IMR-90 (cell line): Measurements from ENCODE around the gene SLAMF1. TPM values are rescaled to one million over a fixed set of nuclear protein-coding genes. Genes with fewer than 3 reads are reported as not detected.

Source experiments
- ATAC-seq: fragments of 200-7000 bp; cut with Tn5 transposase; 2 replicates; pipeline ENCODE4 v1.9.1; 2020; ENCODE audit warnings: low read depth, mild to moderate bottlenecking, moderate library complexity
- BruUV-seq: library from RNA; stranded (reverse); fragments of 400-500 nt; replicated peaks from 2 replicates; lab custom pipeline; 2021; lab: Mats Ljungman, UMichigan
- CTCF ChIA-PET: fragments of 300-600 bp; formaldehyde crosslinking; extraction: SDS; loops from one replicate; lab custom pipeline; 2021; ENCODE audit warnings: antibody characterized with exemption; lab: Yijun Ruan, JAX
- POLR2A ChIA-PET: fragments of 300-600 bp; sonication (Branson Sonifier 250); formaldehyde crosslinking; loops from one replicate; lab custom pipeline; 2022; ENCODE audit warnings: antibody characterized with exemption; ENCODE audit not compliant: unreplicated experiment; lab: Charles Lee
- DNase-seq: peaks from one replicate; pipeline ENCODE4 v3.0.0; 2013
- H2AFZ ChIP-seq: replicated peaks from 2 replicates; pipeline ENCODE3; 2013; ENCODE audit warnings: low read length, mild to moderate bottlenecking; ENCODE audit not compliant: poor library complexity
- H2AK5ac ChIP-seq: 2 replicates; pipeline ENCODE4 v1.6.1; 2013; ENCODE audit warnings: low read depth, low read length, inconsistent platforms
- H2AK9ac ChIP-seq: replicated peaks from 2 replicates; pipeline ENCODE3; 2013; ENCODE audit warnings: mild to moderate bottlenecking, low read depth, low read length, moderate library complexity; ENCODE audit not compliant: poor library complexity
- H2BK120ac ChIP-seq: 2 replicates; pipeline ENCODE4 v1.6.1; 2013; ENCODE audit warnings: low read depth, low read length, inconsistent platforms
- H2BK15ac ChIP-seq: 3 replicates; pipeline ENCODE4 v1.6.1; 2013; ENCODE audit warnings: low read depth, low read length, inconsistent platforms
- H2BK20ac ChIP-seq: 2 replicates; pipeline ENCODE4 v1.6.1; 2013; ENCODE audit warnings: low read depth, mild to moderate bottlenecking, inconsistent platforms, low read length, moderate library complexity
- H2BK5ac ChIP-seq: 2 replicates; pipeline ENCODE4 v1.6.1; 2013; ENCODE audit warnings: mild to moderate bottlenecking, low read depth, low read length, inconsistent platforms; ENCODE audit not compliant: poor library complexity, severe bottlenecking
- H3K14ac ChIP-seq: replicated peaks from 2 replicates; pipeline ENCODE4 v1.6.1; 2013; ENCODE audit warnings: low read depth, low read length, inconsistent platforms
- H3K18ac ChIP-seq: 2 replicates; pipeline ENCODE4 v1.6.1; 2013; ENCODE audit warnings: low read depth, low read length, control low read depth
- H3K23ac ChIP-seq: 2 replicates; pipeline ENCODE4 v1.6.1; 2013; ENCODE audit warnings: low read depth, low read length, inconsistent platforms
- H3K27ac ChIP-seq: 2 replicates; pipeline ENCODE4 v1.5.1; 2013; ENCODE audit warnings: mild to moderate bottlenecking, control low read depth, low read length; ENCODE audit not compliant: insufficient read depth
- H3K27me3 ChIP-seq: 2 replicates; pipeline ENCODE4 v1.6.1; 2013; ENCODE audit warnings: low read length; ENCODE audit not compliant: control insufficient read depth, insufficient read depth
- H3K36me3 ChIP-seq: 2 replicates; pipeline ENCODE4 v1.6.1; 2013; ENCODE audit warnings: low read length, mixed read lengths; ENCODE audit not compliant: control insufficient read depth, insufficient read depth
- H3K4ac ChIP-seq: 2 replicates; pipeline ENCODE4 v1.6.1; 2013; ENCODE audit warnings: low read depth, low read length, inconsistent platforms
- H3K4me1 ChIP-seq: 2 replicates; pipeline ENCODE4 v1.6.1; 2013; ENCODE audit warnings: low read length, mixed read lengths; ENCODE audit not compliant: control insufficient read depth, insufficient read depth
- H3K4me2 ChIP-seq: 2 replicates; pipeline ENCODE4 v1.6.1; 2013; ENCODE audit warnings: low read depth, mild to moderate bottlenecking, control low read depth, low read length, moderate library complexity
- H3K4me3 ChIP-seq: 2 replicates; pipeline ENCODE4 v1.5.1; 2013; ENCODE audit warnings: low read depth, mild to moderate bottlenecking, control low read depth, low read length, moderate library complexity; ENCODE audit not compliant: insufficient read depth
- H3K56ac ChIP-seq: 2 replicates; pipeline ENCODE4 v1.6.1; 2013; ENCODE audit warnings: low read length, inconsistent platforms; ENCODE audit not compliant: insufficient read depth; ENCODE audit errors: extremely low read depth
- H3K79me1 ChIP-seq, 2 experiments: 2 replicates each; pipeline ENCODE4 v1.6.1; 2013; ENCODE audit warnings: low read length in 2 of 2, inconsistent platforms in 1 of 2, low read depth in 1 of 2
- H3K9ac ChIP-seq: 2 replicates; pipeline ENCODE4 v1.6.1; 2013; ENCODE audit warnings: low read depth, low read length, control low read depth
- H3K9me1 ChIP-seq: 2 replicates; pipeline ENCODE4 v1.6.1; 2013; ENCODE audit warnings: low read length, inconsistent platforms; ENCODE audit not compliant: insufficient read depth
- H3K9me3 ChIP-seq: 2 replicates; pipeline ENCODE4 v1.6.1; 2013; ENCODE audit warnings: low read length; ENCODE audit not compliant: control insufficient read depth, insufficient read depth
- H4K20me1 ChIP-seq: 2 replicates; pipeline ENCODE4 v1.6.1; 2013; ENCODE audit warnings: low read length, inconsistent platforms; ENCODE audit not compliant: insufficient read depth
- H4K5ac ChIP-seq: 2 replicates; pipeline ENCODE4 v1.6.1; 2013; ENCODE audit warnings: mild to moderate bottlenecking, low read depth, low read length, control low read depth
- H4K8ac ChIP-seq, 2 experiments: 2 replicates each; pipeline ENCODE4 v1.6.1; 2013; ENCODE audit warnings: low read depth in 2 of 2, low read length in 2 of 2, control low read depth in 1 of 2, inconsistent platforms in 1 of 2
- H4K91ac ChIP-seq: 2 replicates; pipeline ENCODE4 v1.6.1; 2013; ENCODE audit warnings: low read depth, low read length, inconsistent platforms; ENCODE audit not compliant: insufficient read depth
- BHLHE40 ChIP-seq: fragments of 150-350 bp; IDR thresholded peaks from 2 replicates; pipeline ENCODE4 v1.6.1; 2016; ENCODE audit warnings: mild to moderate bottlenecking, low read depth, low read length
- CEBPB ChIP-seq: IDR thresholded peaks from 2 replicates; pipeline ENCODE4 v1.6.1; 2012; ENCODE audit warnings: low read depth, low read length, improper control_type of control experiment
- CHD1 ChIP-seq: IDR thresholded peaks from 2 replicates; pipeline ENCODE4 v1.6.1; 2012; ENCODE audit warnings: low read depth, low read length, improper control_type of control experiment
- CTCF ChIP-seq: conservative IDR thresholded peaks from 2 replicates; pipeline ENCODE4 v1.5.1; 2012; ENCODE audit warnings: mild to moderate bottlenecking, low read depth, low read length, improper control_type of control experiment
- ELK1 ChIP-seq: fragments of 150-350 bp; IDR thresholded peaks from 2 replicates; pipeline ENCODE4 v1.6.1; 2016; ENCODE audit warnings: low read depth, mild to moderate bottlenecking, low read length, moderate library complexity, borderline replicate concordance
- FOS ChIP-seq: fragments of 150-350 bp; IDR thresholded peaks from 2 replicates; pipeline ENCODE4 v1.6.1; 2016; ENCODE audit warnings: low read depth, low read length
- MAFK ChIP-seq: IDR thresholded peaks from 2 replicates; pipeline ENCODE4 v1.6.1; 2012; ENCODE audit warnings: low read depth, low read length, improper control_type of control experiment
- MAZ ChIP-seq: IDR thresholded peaks from 2 replicates; pipeline ENCODE4 v1.6.1; 2012; ENCODE audit warnings: low read depth, mild to moderate bottlenecking, low read length, improper control_type of control experiment, moderate library complexity, borderline replicate concordance
- MXI1 ChIP-seq: IDR thresholded peaks from 2 replicates; pipeline ENCODE4 v1.6.1; 2012; ENCODE audit warnings: low read depth, mild to moderate bottlenecking, low read length, moderate library complexity, borderline replicate concordance
- NFE2L2 ChIP-seq: fragments of 150-350 bp; IDR thresholded peaks from 2 replicates; pipeline ENCODE4 v1.6.1; 2016; ENCODE audit warnings: low read depth, mild to moderate bottlenecking, low read length
- POLR2A ChIP-seq: IDR thresholded peaks from 2 replicates; pipeline ENCODE4 v1.6.1; 2012; ENCODE audit warnings: mild to moderate bottlenecking, low read depth, low read length
- RAD21 ChIP-seq: IDR thresholded peaks from 2 replicates; pipeline ENCODE4 v1.6.1; 2012; ENCODE audit warnings: low read length, improper control_type of control experiment
- RCOR1 ChIP-seq: IDR thresholded peaks from 2 replicates; pipeline ENCODE4 v1.6.1; 2012; ENCODE audit warnings: mild to moderate bottlenecking, low read length, improper control_type of control experiment; ENCODE audit not compliant: insufficient replicate concordance
- RFX5 ChIP-seq: IDR thresholded peaks from 2 replicates; pipeline ENCODE4 v1.8.0; 2012; ENCODE audit warnings: low read depth, mild to moderate bottlenecking, low read length, moderate library complexity
- SMC3 ChIP-seq: fragments of 150-350 bp; IDR thresholded peaks from 2 replicates; pipeline ENCODE4 v1.6.1; 2016; ENCODE audit warnings: low read depth, mild to moderate bottlenecking, antibody characterized with exemption, low read length, moderate library complexity
- USF2 ChIP-seq: fragments of 150-350 bp; IDR thresholded peaks from 2 replicates; pipeline ENCODE4 v1.6.1; 2017; ENCODE audit warnings: mild to moderate bottlenecking, antibody characterized with exemption, low read length, low read depth
- WGBS, 2 experiments: methylation state at CpG; one replicate each; pipeline versions ENCODE4 v1.1.5 to v1.1.7; 2013; ENCODE audit warnings: missing lambda C conversion rate in 2 of 2; ENCODE audit not compliant: insufficient read length in 1 of 2; ENCODE audit errors: extremely low coverage in 2 of 2; 5-methylcytosine and 5-hydroxymethylcytosine counted together
- dilution Hi-C: fragments of 300-500 bp; cut with HindIII; formaldehyde crosslinking; loops from one replicate; pipeline ENCODE4 v1.14.3; 2018; ENCODE audit warnings: low sequenced_read_pairs; ENCODE audit not compliant: unreplicated experiment
- in situ Hi-C: fragments of 300-500 bp; cut with MboI; formaldehyde crosslinking; loops from 3 replicates; pipeline ENCODE4 v1.14.3; 2019; ENCODE audit warnings: low sequenced_read_pairs, inconsistent platforms, mixed read lengths
- intact Hi-C: fragments of 100-400 bp; cut with micrococcal nuclease; formaldehyde crosslinking; loops from 2 replicates; pipeline ENCODE4 v1.10.0; 2022
- polyA plus RNA-seq, 3 experiments: library from polyadenylated mRNA; depleted of rRNA; stranded (reverse); fragments of >200 nt; gene quantifications; 2 replicates each; pipeline ENCODE4 v1.2.3, GENCODE V29; 2012; ENCODE audit warnings: low replicate concordance in 1 of 3
- total RNA-seq: library from RNA; depleted of rRNA; stranded (reverse); fragments of >200 nt; gene quantifications from 2 replicates; pipeline ENCODE4 v1.2.3, GENCODE V29; 2012

SLAMF1 gene
- total and polyA plus RNA-seq, 2 of the 4 experiments (the other 2 are of a cell fraction) = not detected

- DNase-seq = no peak
- H3K4me1 ChIP-seq = no peaks in the 10 kb centered on the region
- no peaks in the 10 kb centered on the region for H3K9me3 ChIP-seq
- H3K9me1 ChIP-seq = no peaks in the 10 kb centered on the region
- dilution Hi-C loops (no loop called here), intact Hi-C loops (no loop called here), in situ Hi-C loops (no loop called here)
- H3K56ac ChIP-seq = no peak overlapping the region
- no peak overlapping the region for H3K18ac ChIP-seq
- no CpG with 5 or more reads among the region's 5 CpGs for WGBS, 2 experiments
- POLR2A ChIA-PET = no interaction called here
- no peak overlapping the region for H3K4me3 ChIP-seq
- no peak for ATAC-seq
- no peak overlapping the region for H4K91ac ChIP-seq
- TF ChIP-seq RAD21 = no peak
- no peak for TF ChIP-seq POLR2A
- no peak for TF ChIP-seq CTCF
- no peak for TF ChIP-seq BHLHE40
- TF ChIP-seq MXI1 = no peak
- no peak for TF ChIP-seq FOS
- TF ChIP-seq ELK1 = no peak
- no peak for TF ChIP-seq USF2
- no peak for TF ChIP-seq CEBPB
- TF ChIP-seq NFE2L2 = no peak
- no peak for TF ChIP-seq MAFK
- TF ChIP-seq MAZ = no peak
- no peak for TF ChIP-seq RFX5
- no peak for TF ChIP-seq RCOR1
- TF ChIP-seq CHD1 = no peak
- no peak for TF ChIP-seq SMC3
- no peak overlapping the region for H2BK15ac ChIP-seq
- H3K79me1 ChIP-seq = no peaks in the 10 kb centered on the region
- H2BK120ac ChIP-seq = no peak overlapping the region
- no peak overlapping the region for H3K27ac ChIP-seq
- no peak overlapping the region for H4K8ac ChIP-seq
- no peak overlapping the region for H4K5ac ChIP-seq
- H3K4me2 ChIP-seq = no peak overlapping the region
- no peak overlapping the region for H2AK9ac ChIP-seq
- no peaks in the 10 kb centered on the region for H3K27me3 ChIP-seq
- H2AK5ac ChIP-seq = no peak overlapping the region
- no peak overlapping the region for H3K14ac ChIP-seq
- BruUV-seq = no TSS peak
- no peaks in the 10 kb centered on the region for H3K36me3 ChIP-seq
- H4K20me1 ChIP-seq = no peaks in the 10 kb centered on the region
- CTCF ChIA-PET = no interaction called here
- H2BK5ac ChIP-seq = no peak overlapping the region
- no peak overlapping the region for H3K4ac ChIP-seq
- H3K9ac ChIP-seq = no peak overlapping the region
- H2BK20ac ChIP-seq = no peak overlapping the region
- no peak overlapping the region for H3K23ac ChIP-seq
- no peak overlapping the region for H2AFZ ChIP-seq
Measured at GRCh38 chr1:160657250-160657781, 10.5 kb upstream of the SLAMF1 start.
